CD4-positive, alpha-beta memory T cell (primary cell): Measurements from ENCODE around the gene NUP160. TPM values are rescaled to one million over a fixed set of nuclear protein-coding genes. Genes with fewer than 3 reads are reported as not detected.
"Not testable (repeated sequence)": the region's sequence is repeated elsewhere in the genome, so short reads cannot be mapped to it uniquely, and the experiment has no call there.

Experiments
- CTCF ChIA-PET: fragments of 350-600 bp; sonication (Branson Sonifier 250); formaldehyde crosslinking; loops from one replicate; lab custom pipeline; 2021; ENCODE audit warnings: inconsistent platforms; ENCODE audit not compliant: partially characterized antibody; lab: Charles Lee
- POLR2A ChIA-PET: fragments of 350-600 bp; sonication (Branson Sonifier 250); formaldehyde crosslinking; loops from one replicate; lab custom pipeline; 2021; ENCODE audit not compliant: partially characterized antibody; lab: Charles Lee
- DNase-seq, 5 donors: peaks; one replicate each; pipeline versions ENCODE4 v3.0.0 to v3.0.0-alpha.2; 2020 to 2022; ENCODE audit warnings: mixed read lengths in 1 of 5
- H3K27ac ChIP-seq: one replicate; pipeline ENCODE4 v1.7.0; 2013; ENCODE audit warnings: low read depth, low read length
- H3K27me3 ChIP-seq: 2 replicates; pipeline ENCODE4 v1.7.0; 2013; ENCODE audit warnings: mild to moderate bottlenecking, low read length, moderate library complexity; ENCODE audit not compliant: insufficient read depth
- H3K36me3 ChIP-seq: 2 replicates; pipeline ENCODE4 v1.7.0; 2013; ENCODE audit warnings: mild to moderate bottlenecking, low read length, moderate library complexity; ENCODE audit not compliant: insufficient read depth
- H3K4me1 ChIP-seq: 2 replicates; pipeline ENCODE4 v1.7.0; 2013; ENCODE audit warnings: mild to moderate bottlenecking, low read length, moderate library complexity; ENCODE audit not compliant: insufficient read depth
- H3K4me3 ChIP-seq, 2 donors: one replicate each; pipeline ENCODE4 v1.7.0; 2013; ENCODE audit warnings: low read length in 2 of 2, mild to moderate bottlenecking in 1 of 2
- H3K9me3 ChIP-seq, 2 donors: one replicate each; pipeline ENCODE4 v1.7.0; 2013; ENCODE audit warnings: low read length in 2 of 2, control low read depth in 1 of 2; ENCODE audit not compliant: control insufficient read depth in 1 of 2
- H3K27ac Mint-ChIP-seq, 7 donors: one replicate each; pipeline ENCODE4 v1.8.0; 2020 to 2021; ENCODE audit warnings: mixed read lengths in 7 of 7, mild to moderate bottlenecking in 6 of 7, inconsistent platforms in 3 of 7, moderate library complexity in 3 of 7
- H3K27me3 Mint-ChIP-seq, 2 donors: one replicate each; pipeline ENCODE4 v1.8.0; 2020 to 2021; ENCODE audit warnings: mixed read lengths in 2 of 2
- H3K36me3 Mint-ChIP-seq, 2 donors: one replicate each; pipeline ENCODE4 v1.8.0; 2020 to 2021; ENCODE audit warnings: mixed read lengths in 2 of 2, inconsistent platforms in 1 of 2, mild to moderate bottlenecking in 1 of 2
- H3K4me1 Mint-ChIP-seq, 4 donors: one replicate each; pipeline ENCODE4 v1.8.0; 2020 to 2021; ENCODE audit warnings: mixed read lengths in 4 of 4, mild to moderate bottlenecking in 1 of 4
- H3K4me3 Mint-ChIP-seq, 8 donors: one replicate each; pipeline ENCODE4 v1.8.0; 2020 to 2021; ENCODE audit warnings: mixed read lengths in 8 of 8, mild to moderate bottlenecking in 7 of 8, moderate library complexity in 6 of 8, inconsistent platforms in 3 of 8
- H3K9me3 Mint-ChIP-seq, 8 donors: one replicate each; pipeline ENCODE4 v1.8.0; 2020 to 2021; ENCODE audit warnings: mixed read lengths in 8 of 8, mild to moderate bottlenecking in 5 of 8, inconsistent platforms in 3 of 8, moderate library complexity in 1 of 8
- intact Hi-C: fragments of 100-400 bp; cut with micrococcal nuclease; formaldehyde crosslinking; loops from one replicate; pipeline ENCODE4 v1.15.1; 2023
- polyA plus RNA-seq, 2 donors: library from polyadenylated mRNA; unstranded; fragments of 300-500 nt; fragmentation: Illumina TruSeq; gene quantifications; one replicate each; pipeline ENCODE4 v1.2.3, GENCODE V29; 2021
- total RNA-seq, 2 experiments: library from RNA; stranded (reverse); gene quantifications; one replicate each; pipeline ENCODE4 v1.2.3, GENCODE V29; 2021

The NUP160 gene
- total and polyA plus RNA-seq, 4 experiments from 2014 or later: 35.6 to 62.2 (median 51.0) TPM

DNA sequence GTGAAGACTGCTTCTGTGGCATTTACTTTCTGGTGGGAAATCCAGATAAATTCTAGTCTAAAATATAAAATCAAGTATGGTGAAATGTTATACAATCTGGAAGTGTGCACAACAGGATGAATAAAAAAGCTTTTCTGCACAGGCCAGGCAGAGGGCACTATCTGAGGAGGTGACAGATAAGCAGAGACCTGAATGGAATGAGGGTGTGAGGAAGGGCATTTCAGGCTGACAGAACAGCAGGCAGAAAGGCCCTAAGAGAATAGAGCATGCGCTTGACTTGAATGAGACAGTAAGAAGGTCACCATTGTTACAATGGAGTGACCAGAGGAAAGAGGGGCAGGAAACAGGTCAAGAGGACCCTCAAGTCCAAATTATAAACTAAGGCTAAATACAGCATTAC lies 47.4 kb downstream of the NUP160 start:
- Mint-ChIP-seq H3K36me3 (peaks cover 35 to 63% of the 10 kb centered on the region in 2 donors), H3K27me3 (no peaks in the 10 kb centered on the region), H3K4me1 (peaks cover 3 to 6% (median 5%) of the 10 kb centered on the region in 4 donors), H3K9me3 (no peaks in the 10 kb centered on the region), H3K4me3 (no peak overlapping the region), H3K27ac (peak overlapping the region in 1 of 7 donors; percentile 76)
- Histone ChIP-seq H3K4me3 (no peak overlapping the region), H3K27ac (no peak overlapping the region), H3K36me3 (peaks cover 36% of the 10 kb centered on the region), H3K4me1 (no peaks in the 10 kb centered on the region), H3K27me3 (no peaks in the 10 kb centered on the region), H3K9me3 (no peaks in the 10 kb centered on the region)
- CTCF ChIA-PET: no interaction called here
- intact Hi-C loops: no loop called here
- no peak for DNase-seq
- POLR2A ChIA-PET: no interaction called here

DNA sequence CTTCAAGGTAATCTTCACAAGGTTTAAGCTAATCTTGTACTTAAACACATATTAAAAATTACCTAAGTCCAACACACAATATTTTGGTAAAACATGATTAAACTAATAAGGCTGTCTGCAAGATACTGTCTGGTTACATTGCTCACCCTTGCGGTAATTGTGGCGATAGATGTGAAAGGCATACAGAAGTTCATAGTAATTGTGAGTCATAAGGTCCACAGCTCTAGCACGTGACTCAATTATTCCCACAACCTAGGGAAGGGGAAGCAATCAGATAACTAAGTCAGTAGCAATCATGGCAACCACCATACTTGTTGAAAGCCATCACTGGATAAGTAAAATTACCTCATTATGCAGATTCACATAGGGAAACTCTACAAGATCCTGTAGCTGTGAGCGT lies 50.5 kb downstream of the NUP160 start:
- Mint-ChIP-seq H3K36me3 (peaks cover 36 to 56% of the 10 kb centered on the region in 2 donors), H3K27me3 (no peaks in the 10 kb centered on the region), H3K27ac (peak overlapping the region in 2 of 7 donors; percentile 3 to 19), H3K9me3 (no peaks in the 10 kb centered on the region), H3K4me1 (peaks cover 3 to 6% (median 5%) of the 10 kb centered on the region in 4 donors), H3K4me3 (no peak overlapping the region)
- intact Hi-C loops: no loop called here
- Histone ChIP-seq H3K36me3 (peaks cover 42% of the 10 kb centered on the region), H3K9me3 (no peaks in the 10 kb centered on the region), H3K27me3 (no peaks in the 10 kb centered on the region), H3K27ac (no peak overlapping the region), H3K4me1 (no peaks in the 10 kb centered on the region), H3K4me3 (no peak overlapping the region)
- POLR2A ChIA-PET: no interaction called here
- DNase-seq: peak in 1 of 5 donors; percentile 45
- CTCF ChIA-PET: no interaction called here

DNA sequence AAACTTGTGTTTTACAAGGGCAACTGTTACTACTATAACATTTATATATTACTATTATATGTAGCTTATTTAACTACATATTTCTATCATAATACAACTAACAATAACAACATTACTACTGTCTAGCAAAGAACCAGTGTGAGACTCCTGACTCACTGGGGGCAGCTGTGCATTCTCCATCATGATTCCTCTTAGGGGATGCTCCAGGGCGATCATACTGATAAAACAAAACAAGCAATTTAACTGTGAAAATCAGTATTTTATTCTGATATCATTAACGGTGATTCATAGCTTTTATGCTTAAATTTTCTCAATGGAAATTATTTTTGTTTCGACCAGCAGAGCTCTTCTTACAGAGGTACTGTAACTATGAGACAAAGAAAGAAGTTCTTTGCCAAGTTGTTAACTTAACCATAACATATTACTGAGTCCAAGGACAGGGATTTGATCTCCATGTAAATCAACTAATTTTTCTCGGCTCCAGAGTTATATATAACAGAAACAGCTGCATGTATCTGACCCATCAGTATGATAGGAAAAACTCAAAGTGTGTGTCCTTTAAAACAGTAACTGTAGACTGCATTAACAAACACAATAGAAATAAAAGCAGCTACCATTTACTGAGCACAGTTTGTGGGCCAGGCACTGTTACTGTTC lies 56.2 kb downstream of the NUP160 start:
- Histone ChIP-seq H3K27ac (no peak overlapping the region), H3K9me3 (no peaks in the 10 kb centered on the region), H3K36me3 (peaks cover 23% of the 10 kb centered on the region), H3K4me3 (no peak overlapping the region), H3K27me3 (no peaks in the 10 kb centered on the region), H3K4me1 (no peaks in the 10 kb centered on the region)
- intact Hi-C loops: no loop called here
- Mint-ChIP-seq H3K27ac (no peak overlapping the region), H3K4me1 (no peaks in the 10 kb centered on the region), H3K4me3 (no peak overlapping the region), H3K9me3 (no peaks in the 10 kb centered on the region), H3K36me3 (peaks cover 36 to 60% of the 10 kb centered on the region in 2 donors), H3K27me3 (no peaks in the 10 kb centered on the region)
- POLR2A ChIA-PET: interaction anchor here (2.4 kb wide), 1 partner anchor 25 kb away, joined by 10 read pairs; the partner anchor contains the start of gene FNBP4
- no peak for DNase-seq
- CTCF ChIA-PET: interaction anchor here (1.0 kb wide), 1 partner anchor 8 kb away, joined by 3 read pairs; no protein-coding TSS in a partner anchor

DNA sequence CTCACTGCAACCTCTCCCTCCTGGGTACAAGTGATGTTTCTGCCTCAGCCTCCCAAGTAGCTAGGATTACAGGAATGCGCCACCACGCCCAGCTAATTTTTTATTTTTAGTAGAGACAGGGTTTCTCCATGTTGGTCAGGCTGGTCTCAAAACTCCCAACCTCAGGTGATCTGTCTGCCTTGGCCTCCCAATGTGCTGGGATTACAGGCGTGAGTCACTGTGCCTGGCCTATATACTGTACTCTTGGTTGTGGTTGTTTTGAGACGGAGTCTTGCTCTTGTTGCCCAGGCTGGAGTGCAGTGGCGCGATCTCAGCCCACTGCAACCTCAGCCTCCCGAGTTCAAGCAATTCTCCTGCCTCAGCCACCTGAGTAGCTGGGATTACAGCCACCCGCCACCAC lies 58.1 kb downstream of the NUP160 start:
- intact Hi-C loops, H3K4me3 ChIP-seq, H3K4me3 Mint-ChIP-seq, H3K4me1 ChIP-seq, CTCF ChIA-PET, H3K27ac ChIP-seq, H3K9me3 ChIP-seq, H3K27me3 ChIP-seq, H3K4me1 Mint-ChIP-seq, H3K27me3 Mint-ChIP-seq, H3K9me3 Mint-ChIP-seq, H3K27ac Mint-ChIP-seq, DNase-seq: not testable (repeated sequence)
- peaks cover 39 to 61% of the 10 kb centered on the region in 2 donors for H3K36me3 Mint-ChIP-seq
- peaks cover 34% of the 10 kb centered on the region for H3K36me3 ChIP-seq
- POLR2A ChIA-PET: interaction anchor here (2.4 kb wide), 1 partner anchor 23 kb away, joined by 10 read pairs; the partner anchor contains the start of gene FNBP4

DNA sequence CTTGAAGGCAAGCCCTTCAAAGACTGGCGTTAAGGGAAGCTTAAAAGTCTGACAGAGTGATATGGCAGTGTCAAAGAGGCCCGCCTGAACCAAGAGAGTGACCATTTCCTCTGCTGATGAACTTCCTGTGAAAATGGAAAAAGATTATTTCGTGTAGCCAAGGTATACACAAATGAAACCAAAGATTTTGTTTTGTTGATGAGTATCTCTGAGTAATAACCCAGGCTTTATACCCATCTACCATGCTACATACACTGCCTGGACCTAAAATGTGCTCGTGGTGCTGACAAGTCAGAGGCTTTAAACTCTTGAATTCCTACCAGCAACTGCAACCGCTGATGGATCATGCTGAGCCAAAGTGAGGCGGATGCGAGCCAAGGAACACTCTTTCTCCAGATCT lies 60.0 kb downstream of the NUP160 start:
- H3K27ac Mint-ChIP-seq: peak overlapping the region in 1 of 7 donors; percentile 25
- no peaks in the 10 kb centered on the region for H3K4me1 ChIP-seq

DNA sequence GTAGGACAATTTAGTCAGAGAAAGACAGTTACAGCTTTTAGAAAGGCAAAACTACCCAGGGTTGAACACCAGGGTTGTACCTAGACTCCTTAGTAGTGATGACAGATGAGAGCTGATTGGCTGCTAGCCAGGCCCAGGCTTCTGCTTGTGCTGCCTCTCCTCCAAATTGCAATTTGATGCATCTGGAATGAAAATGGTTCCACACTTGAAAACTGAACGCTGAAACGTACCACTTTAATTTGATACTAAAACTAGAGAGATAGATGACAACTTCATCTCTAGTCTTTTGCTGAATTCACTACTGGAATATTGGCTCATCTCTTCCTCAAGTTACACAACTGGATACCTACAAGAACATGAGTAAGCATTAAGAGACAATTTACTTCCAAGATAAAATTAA lies 61.8 kb downstream of the NUP160 start:
- no peak overlapping the region for H3K4me3 ChIP-seq
- no peaks in the 10 kb centered on the region for H3K27me3 ChIP-seq
- Mint-ChIP-seq H3K36me3 (peaks cover 40 to 70% of the 10 kb centered on the region in 2 donors), H3K9me3 (no peaks in the 10 kb centered on the region), H3K4me3 (no peak overlapping the region), H3K4me1 (no peaks in the 10 kb centered on the region), H3K27ac (peak overlapping the region in 1 of 7 donors; percentile 61), H3K27me3 (no peaks in the 10 kb centered on the region)
- CTCF ChIA-PET: no interaction called here
- no peaks in the 10 kb centered on the region for H3K9me3 ChIP-seq
- DNase-seq: no peak
- POLR2A ChIA-PET: no interaction called here
- H3K4me1 ChIP-seq: no peaks in the 10 kb centered on the region
- no peak overlapping the region for H3K27ac ChIP-seq
- intact Hi-C loops: no loop called here
- peaks cover 43% of the 10 kb centered on the region for H3K36me3 ChIP-seq

More for the DNA sequence above, 60.0 kb downstream of the NUP160 start:
- H3K27me3 ChIP-seq: no peaks in the 10 kb centered on the region
- DNase-seq: no peak
- Mint-ChIP-seq H3K4me3 (no peak overlapping the region), H3K4me1 (no peaks in the 10 kb centered on the region), H3K27me3 (no peaks in the 10 kb centered on the region), H3K36me3 (peaks cover 47 to 73% of the 10 kb centered on the region in 2 donors), H3K9me3 (no peaks in the 10 kb centered on the region)
- CTCF ChIA-PET: no interaction called here
- H3K4me3 ChIP-seq: no peak overlapping the region
- intact Hi-C loops: no loop called here
- H3K36me3 ChIP-seq: peaks cover 46% of the 10 kb centered on the region
- H3K27ac ChIP-seq: no peak overlapping the region
- POLR2A ChIA-PET: interaction anchor here (0.6 kb wide), 1 partner anchor 28 kb away, joined by 3 read pairs; no protein-coding TSS in a partner anchor
- no peaks in the 10 kb centered on the region for H3K9me3 ChIP-seq

DNA sequence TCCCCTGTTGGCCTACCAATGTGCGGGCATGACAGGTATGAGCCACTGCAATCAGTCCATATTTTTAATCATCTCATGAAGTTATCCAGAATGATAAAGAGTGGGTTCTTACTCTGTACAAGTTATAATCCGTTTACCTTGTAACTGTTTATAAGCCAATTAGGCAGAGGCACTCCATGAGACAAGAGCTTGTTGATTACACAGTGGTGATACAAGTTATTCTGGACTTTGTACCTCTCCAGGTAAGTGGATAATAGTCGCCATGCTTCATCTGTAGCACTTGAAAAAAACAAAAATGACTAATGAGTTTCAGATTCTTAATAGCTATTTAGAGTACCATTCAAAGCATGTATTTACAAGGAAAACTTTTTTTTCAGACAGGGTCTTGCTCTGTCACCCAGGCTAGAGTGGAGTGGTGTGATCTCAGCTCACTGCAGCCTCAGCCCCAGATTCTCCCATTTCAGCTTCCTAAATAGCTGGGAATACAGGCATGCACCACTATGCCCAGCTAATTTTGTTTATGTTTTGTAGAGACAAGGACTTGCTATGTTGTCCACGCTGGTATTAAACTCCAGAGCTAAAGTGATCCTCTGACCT lies 63.3 kb downstream of the NUP160 start:
- Mint-ChIP-seq H3K4me1 (no peaks in the 10 kb centered on the region), H3K4me3 (no peak overlapping the region), H3K9me3 (no peaks in the 10 kb centered on the region), H3K27ac (no peak overlapping the region), H3K36me3 (peaks cover 37 to 66% of the 10 kb centered on the region in 2 donors), H3K27me3 (no peaks in the 10 kb centered on the region)
- Histone ChIP-seq H3K27ac (no peak overlapping the region), H3K4me1 (no peaks in the 10 kb centered on the region), H3K27me3 (no peaks in the 10 kb centered on the region), H3K36me3 (peaks cover 51% of the 10 kb centered on the region), H3K4me3 (no peak overlapping the region), H3K9me3 (no peaks in the 10 kb centered on the region)
- ChIA-PET CTCF (interaction anchor here (0.6 to 1.5 kb wide), 2 partner anchors 13 to 1203 kb away, joined by 3 to 4 read pairs; no protein-coding TSS in a partner anchor), POLR2A (interaction anchor here (1.4 kb wide), 1 partner anchor 70 kb away, joined by 3 read pairs; the partner anchor contains the start of gene AGBL2)
- intact Hi-C loops: no loop called here
- no peak for DNase-seq
